ENCODE measurements around the gene NOL4L.

Gene NOL4L
- total RNA-seq: 82.1 to 104 reads per million in 2 donors

GRCh38 chr20:32585011-32585585 is at the start of gene NOL4L:
NOL4L (minus strand) TSS chr20:32585333; CDS start chr20:32584890, 443 bp downstream.
- peak in 3 of 5 experiments; percentile 27 to 46 (median 39) for DNase-seq

GRCh38 chr20:32634041-32634805 is 49.1 kb upstream of the NOL4L start:
- no peak for DNase-seq

DNA sequence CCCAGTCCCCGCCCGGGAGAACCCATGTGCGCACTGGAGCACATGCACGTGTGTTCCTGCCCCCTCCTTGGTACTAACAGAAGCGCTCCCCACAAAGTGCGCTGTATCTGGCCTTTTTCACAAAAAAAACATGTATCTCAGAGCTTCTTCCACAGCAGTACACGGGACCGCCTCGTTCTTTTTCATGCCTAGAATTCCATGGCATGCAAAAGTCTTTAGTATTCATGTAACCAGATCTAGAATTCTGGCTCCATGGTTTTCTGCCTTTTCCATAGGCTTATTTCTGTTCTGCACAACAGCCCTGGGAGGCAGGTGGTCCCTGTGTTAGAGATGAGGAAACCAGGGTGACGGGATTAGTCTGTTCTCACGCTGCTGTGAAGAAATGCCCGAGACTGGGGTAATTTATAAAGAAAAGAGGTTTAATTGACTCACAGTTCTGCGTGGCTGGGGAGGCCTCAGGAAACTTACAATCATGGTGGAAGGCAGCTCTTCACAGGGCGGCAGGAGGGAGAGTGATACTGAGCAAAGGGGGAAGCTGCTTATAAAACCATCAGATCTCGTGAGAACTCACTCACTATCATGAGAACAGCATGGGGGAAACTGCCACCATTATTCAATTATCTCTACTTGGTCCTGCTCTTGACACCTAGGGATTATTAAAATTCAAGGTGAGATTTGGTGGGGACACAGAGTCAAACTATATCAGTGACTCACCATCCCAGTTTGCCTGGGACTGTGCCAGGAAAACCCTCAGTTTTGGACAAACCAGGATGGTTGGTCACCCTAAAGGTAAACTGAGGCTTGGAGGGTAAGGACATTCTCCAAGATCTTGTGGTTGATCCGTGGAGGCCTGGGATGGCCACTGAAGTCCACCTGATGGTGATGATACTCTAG is 47.6 kb upstream of the NOL4L start:
- DNase-seq: no peak

DNA sequence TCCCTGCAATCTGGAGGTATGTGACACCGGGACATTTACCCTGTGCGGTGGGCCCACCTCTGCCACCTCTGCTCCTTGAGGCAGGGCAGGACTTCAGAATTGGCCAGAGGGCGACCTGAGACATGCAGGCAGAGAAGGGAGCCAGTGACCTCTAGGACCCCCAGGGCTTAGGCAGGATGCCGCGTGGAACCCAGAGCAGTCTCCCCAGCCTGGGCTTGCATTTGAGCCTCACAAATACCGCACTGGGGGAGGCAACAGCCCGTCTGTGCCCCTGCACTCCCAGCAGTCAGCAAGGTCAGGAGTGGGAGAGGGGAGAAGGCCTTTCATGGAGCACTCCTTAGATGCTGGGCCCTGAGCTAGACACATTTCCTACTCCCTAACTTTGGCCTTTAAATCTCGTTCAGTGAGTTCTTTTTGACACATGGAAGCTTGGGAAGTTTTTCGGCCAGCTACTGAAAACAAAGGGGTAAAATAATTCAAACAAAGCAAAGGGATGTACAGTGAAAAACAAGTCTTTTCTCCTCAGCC is 46.9 kb upstream of the NOL4L start:
- no peak for DNase-seq

- DNase-seq: no peak
These were observed 44.7 kb upstream of the NOL4L start for GRCh38 chr20:32629813-32630212.

- no peak for DNase-seq
These were observed 43.9 kb upstream of the NOL4L start for GRCh38 chr20:32628960-32629530.

DNA sequence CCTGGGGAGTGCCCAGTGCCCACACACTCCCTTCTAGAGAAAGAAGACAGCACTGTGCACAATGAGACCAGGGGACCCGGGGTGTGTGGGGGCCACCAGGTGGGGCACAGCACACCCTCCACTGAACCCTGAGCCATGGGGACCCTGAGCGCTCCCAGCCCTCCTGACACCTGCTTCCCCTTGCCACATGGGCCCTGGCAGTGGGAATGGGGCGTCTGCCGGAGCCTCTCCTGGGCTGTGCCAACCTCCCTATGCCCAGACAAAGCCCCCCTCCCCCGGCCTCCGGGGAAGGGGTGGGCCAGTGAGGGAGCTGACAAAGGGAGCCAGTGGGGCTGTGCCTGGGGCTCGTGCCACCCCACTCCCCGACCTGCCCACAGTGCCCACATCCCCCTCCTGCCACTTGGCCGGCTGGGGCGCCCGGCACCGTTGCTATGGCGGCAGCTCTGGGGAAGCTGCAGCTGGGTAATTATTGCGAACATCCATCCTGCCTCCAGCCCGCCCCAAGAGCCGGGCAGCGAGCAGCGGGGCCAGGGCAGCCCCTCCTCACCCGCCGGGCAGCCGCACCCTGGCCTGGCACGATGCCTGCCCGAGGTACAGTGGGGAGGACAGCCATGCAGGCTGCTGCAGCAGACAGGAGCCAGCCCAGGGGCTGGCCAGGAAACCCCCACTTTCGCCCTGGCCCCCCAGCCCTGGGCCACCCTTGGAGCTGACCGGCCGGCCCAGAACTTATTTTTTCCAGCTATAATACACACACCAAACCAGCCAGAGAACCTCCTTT is 41.9 kb upstream of the NOL4L start:
- DNase-seq: peak in 1 of 5 experiments; percentile 30

DNA sequence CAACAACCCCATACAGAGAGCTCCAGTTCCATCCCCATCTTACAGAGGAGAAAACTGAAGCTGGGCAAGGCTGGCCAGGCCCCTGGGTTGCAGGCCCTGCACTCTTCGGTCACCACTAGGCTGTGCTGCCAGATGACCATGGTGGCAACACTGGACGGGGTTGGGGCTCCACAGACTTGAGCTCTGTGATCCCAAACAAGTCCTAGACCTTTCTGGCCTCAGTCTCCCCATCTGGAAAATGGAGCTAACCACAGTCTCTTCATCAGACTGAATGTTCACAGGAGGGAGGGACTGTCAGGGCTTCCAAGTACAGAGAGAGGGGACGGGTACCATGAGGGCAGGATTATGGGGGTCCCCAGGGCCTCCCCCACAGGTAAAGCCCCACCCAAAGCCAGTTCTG is 41.3 kb upstream of the NOL4L start:
- DNase-seq: no peak

DNA sequence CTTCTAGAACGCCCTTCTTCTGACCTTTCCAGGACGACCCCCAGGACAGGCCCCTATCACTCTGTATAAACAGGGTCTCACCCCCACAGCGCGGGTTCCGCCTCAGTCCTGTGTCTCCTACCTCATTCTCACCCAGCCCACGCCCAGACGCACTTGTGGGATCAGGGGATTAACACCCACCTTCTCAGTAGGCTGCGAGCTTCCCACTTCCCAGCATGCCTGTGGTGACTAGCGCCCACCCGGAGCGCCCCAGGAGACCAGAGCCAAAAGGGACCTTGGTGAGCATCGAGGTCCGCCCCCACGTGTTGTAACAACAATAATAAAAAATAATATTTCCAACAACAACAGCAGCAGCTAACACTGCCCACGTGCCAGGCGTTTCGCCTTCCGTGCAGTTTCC is 40.9 kb upstream of the NOL4L start:
- no peak for DNase-seq

GRCh38 chr20:32624687-32625345 is 39.7 kb upstream of the NOL4L start:
- no peak for DNase-seq

GRCh38 chr20:32623667-32624157 is 38.6 kb upstream of the NOL4L start:
- DNase-seq: no peak

DNA sequence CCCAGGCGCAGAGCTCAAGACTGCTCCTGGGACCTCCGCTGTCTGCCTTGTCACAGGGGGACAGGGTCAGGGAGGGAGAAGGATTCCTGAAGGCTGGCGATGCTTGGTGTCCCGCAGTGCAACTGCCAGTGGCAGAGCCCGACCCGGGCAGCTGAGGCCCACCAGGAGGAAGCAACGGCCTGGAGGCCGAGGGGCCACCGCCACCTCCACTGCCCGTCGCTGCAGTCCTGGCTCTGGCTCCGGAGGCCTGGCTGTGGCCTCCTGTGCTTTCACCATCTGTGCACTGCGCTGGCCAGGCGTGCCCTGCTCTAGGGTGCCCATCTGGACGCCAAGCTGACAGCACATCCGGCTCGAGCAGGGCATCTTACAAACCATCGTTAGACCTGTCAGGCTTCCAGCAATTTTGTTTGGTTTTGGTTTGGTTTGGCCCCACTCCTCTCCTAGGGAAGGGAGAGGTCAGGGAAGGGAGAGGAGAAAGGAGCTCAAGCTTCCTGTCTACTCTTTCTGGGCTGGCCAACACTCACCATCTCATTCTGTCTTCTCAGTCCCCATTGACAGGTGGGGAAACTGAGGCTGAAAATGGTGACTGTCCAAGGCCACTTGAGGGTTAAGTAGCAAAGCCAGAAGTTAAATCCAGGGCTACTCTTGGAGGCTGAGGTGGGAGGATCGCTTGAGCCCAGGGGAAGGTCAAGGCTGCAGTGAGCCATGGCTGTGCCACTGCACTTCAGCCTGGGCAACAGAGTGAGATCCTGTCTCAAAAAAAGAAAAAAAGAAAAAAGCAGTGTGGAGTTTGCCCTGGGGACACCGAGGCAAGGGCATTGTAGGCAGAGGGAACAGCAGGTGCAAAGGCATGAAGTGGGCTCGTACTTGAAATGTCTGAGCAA is 37.7 kb upstream of the NOL4L start:
- no peak for DNase-seq

GRCh38 chr20:32621891-32622584 is 36.9 kb upstream of the NOL4L start:
- no peak for DNase-seq

- DNase-seq: no peak
These were observed 36.1 kb upstream of the NOL4L start for GRCh38 chr20:32621071-32621890.

DNA sequence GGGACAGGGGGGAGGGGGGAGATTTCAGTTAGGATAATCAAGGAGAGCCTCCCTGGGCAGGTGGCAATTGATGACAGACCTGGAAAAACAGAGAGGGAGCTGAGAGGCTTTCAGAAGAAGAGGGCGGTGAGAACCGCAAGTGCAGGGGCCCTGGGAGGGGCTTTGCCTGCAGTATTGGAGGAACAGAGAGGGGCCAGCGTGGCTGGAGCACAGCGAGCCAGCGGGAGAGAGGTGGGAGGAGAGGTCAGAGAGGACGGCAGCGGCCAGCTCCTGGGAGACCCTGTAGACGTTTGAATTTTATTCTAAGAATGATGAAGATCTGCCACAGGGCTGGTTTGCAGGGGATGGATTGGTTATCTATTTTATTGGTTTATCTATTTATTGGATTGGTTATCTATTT is 34.5 kb upstream of the NOL4L start:
- DNase-seq: no peak

DNA sequence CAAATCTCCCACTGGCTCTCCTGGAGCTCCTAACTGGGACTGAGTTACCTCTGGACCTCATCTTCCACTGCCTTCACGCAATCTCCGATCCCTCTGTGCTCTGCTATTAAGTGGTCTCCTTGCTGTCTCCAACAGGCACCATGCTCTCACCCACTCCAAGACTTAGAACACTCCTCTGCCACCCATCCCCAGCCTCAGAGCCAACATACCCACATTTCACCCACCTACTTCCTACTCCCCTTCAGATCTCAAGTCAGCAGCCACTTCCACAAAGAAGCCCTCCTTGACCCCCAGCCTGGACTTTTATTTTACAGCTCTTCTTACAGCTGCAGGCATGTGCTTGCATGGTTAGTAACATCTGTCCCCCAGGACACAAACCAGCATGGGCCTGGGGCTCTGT is 29.6 kb upstream of the NOL4L start:
- DNase-seq: no peak

DNA sequence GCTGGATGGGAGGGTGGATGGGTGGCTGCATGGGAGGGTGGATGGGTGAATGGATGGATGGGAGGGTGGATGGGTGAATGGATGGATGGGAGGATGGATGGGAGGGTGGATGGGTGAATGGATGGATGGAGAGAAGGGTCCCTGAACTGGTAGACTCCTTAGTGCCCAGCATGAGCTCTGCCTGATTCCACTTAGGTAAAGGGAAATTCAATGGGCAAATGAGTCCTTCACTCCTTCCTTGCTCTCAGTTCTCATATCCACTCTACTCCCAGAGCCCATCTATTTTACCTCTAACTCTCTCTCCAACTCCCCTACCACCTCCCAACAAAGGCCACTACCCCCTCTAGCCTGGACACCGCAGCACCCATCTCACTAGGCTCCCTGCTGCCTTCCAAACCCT is 29.2 kb upstream of the NOL4L start:
- no peak for DNase-seq

DNA sequence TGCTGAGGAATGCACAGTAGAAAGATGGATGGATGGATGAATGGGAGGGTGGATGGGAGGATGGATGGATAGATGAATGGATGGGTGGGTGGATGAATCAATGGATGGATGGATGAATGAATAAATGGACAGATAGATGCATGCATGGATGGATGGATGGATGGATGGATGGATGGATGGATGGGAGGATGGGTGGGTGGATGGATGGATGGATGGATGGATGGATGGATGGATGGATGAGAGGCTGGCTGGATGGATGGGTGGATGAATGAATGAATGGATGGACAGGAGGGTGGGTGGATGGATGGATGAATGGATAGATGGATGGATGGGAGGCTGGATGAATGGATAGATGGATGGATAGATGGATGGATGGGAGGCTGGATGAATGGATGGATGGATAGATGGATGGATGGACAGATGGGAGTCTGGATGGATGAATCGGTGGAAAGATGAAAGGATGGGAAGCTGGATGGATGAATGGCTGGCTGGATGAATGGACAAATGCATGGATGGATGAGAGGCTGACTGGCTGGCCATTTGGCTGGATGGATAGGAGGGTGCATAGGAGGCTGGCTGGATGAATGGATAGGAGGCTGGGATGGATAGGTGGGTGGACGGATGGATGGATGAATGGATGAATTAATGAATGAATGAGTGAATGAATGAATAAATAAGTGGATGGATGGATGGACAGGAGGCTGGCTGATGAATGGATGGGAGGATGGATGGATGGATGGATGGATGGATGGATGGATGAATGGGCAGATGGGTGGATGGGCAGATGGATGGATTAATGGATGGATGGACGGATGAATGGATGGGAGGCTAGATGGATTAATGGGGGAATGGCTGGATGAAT is 28.3 kb upstream of the NOL4L start:
- DNase-seq: no peak
